Measurements from ENCODE around the gene GLS2. TPM values are rescaled to one million over a fixed set of nuclear protein-coding genes. Genes with fewer than 3 reads are reported as not detected.
"Not testable (repeated sequence)": the region's sequence is repeated elsewhere in the genome, so short reads cannot be mapped to it uniquely, and the experiment has no call there.

Gene GLS2
- total and polyA plus RNA-seq, 10 donors = 0.83 to 2.4 (median 1.7) TPM

DNA sequence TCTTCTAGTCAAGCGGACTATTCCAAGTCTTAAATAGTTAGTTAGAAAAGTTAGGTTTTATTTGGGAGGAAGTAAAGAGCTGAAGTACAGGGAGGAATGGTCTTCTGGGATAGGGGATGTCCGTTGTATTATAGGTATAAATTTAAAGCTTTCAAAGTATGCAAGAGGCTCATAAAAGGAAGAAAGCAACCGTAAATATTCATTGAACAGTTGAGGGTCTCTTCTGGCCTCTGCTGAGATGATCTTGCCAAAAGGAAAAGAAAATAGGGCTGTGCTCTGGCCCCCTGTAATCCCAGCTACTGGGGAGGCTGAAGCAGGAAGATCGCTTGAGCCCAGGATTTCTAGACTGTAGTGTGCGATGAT, 38.4 kb downstream of the GLS2 start:
- TF ChIP-seq POLR2AphosphoS5 (IDR thresholded peaks at IDR 0.05) = no peak
- TF ChIP-seq, protein P1, sequence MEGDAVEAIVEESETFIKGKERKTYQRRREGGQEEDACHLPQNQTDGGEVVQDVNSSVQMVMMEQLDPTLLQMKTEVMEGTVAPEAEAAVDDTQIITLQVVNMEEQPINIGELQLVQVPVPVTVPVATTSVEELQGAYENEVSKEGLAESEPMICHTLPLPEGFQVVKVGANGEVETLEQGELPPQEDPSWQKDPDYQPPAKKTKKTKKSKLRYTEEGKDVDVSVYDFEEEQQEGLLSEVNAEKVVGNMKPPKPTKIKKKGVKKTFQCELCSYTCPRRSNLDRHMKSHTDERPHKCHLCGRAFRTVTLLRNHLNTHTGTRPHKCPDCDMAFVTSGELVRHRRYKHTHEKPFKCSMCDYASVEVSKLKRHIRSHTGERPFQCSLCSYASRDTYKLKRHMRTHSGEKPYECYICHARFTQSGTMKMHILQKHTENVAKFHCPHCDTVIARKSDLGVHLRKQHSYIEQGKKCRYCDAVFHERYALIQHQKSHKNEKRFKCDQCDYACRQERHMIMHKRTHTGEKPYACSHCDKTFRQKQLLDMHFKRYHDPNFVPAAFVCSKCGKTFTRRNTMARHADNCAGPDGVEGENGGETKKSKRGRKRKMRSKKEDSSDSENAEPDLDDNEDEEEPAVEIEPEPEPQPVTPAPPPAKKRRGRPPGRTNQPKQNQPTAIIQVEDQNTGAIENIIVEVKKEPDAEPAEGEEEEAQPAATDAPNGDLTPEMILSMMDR (IDR thresholded peaks at IDR 0.05 in 8 of 11, conservative IDR thresholded peaks at IDR 0.05 in 3 of 11) = no peak
- TF ChIP-seq POLR2A (IDR thresholded peaks at IDR 0.05) = no peak
- peak overlapping the region; percentile 64 to 92 (median 88) for H3K27ac ChIP-seq
- peak overlapping the region; percentile 74 to 99 (median 98) for H3K4me3 ChIP-seq
- H3K36me3 ChIP-seq = no peaks in the 10 kb centered on the region
- H3K9me3 ChIP-seq = no peaks in the 10 kb centered on the region
- no peaks in the 10 kb centered on the region for H3K27me3 ChIP-seq (replicated peaks in 1 of 7)
- peaks cover 4 to 31% (median 19%) of the 10 kb centered on the region in 6 donors for H3K4me1 ChIP-seq
- intact Hi-C loops (cut with DNase I; ENCODE audit: low total_unique reads) = loop anchor here (10.0 kb wide), 1 partner anchor 85 kb away; the partner anchor contains the start of genes APOF and STAT2
- no peak for DNase-seq
- WGBS, 5 donors = 26 to 33% (median 28%) methylated on average over 5 of the region's 5 CpGs

DNA sequence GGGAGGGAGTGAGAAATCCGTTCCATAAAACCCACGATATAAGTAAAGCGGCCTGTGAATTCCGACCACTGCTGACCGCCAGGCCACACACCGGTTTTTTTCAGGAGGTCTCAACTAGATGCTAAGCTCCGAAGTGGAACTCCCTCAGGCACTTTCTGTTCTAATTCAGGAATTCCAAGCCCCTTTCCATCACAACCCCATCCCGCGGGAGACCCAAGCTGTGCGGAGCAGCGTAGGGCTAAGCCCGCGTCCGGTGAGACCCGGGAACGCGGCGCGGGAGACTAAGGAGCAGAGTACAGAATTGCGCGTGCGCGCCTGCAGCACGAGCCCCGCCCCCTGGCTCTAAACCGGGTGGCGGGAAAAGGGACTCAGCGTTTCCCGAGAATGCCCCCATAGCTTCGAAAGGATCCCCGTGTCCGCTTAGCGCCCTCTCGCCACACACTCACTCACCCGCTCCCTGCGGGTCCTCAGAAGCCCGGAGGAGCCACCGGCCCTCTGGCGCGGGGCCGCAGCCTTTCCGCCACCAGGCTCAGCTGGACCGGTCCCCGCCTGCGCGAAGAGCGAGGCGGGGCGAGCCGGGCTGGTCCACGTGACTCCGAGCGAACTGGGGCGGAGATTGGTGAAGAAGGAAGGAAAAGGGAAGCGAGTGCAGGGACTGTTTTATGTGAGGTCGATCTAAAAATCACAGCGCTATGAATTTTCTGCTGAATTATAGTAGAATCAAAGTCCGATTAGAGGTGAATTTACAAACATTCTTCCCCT, 38.9 kb downstream of the GLS2 start, which contains the start of gene TIMELESS:
Gene TIMELESS (minus strand): TSS at position 567 of the 762 bp plus-strand sequence. CDS start 15,256 bp downstream, outside the sequence.
- intact Hi-C loops (cut with DNase I; ENCODE audit: low total_unique reads) = loop anchor here (10.0 kb wide), 1 partner anchor 84 kb away; the partner anchor contains the start of genes APOF and STAT2
- Histone ChIP-seq H3K36me3 (no peaks in the 10 kb centered on the region), H3K4me3 (peak within 1 kb of the TSS; percentile 74 to 99 (median 98)), H3K9me3 (no peaks in the 10 kb centered on the region), H3K4me1 (peaks cover 4 to 31% (median 19%) of the 10 kb centered on the region in 6 donors), H3K27ac (peak within 1 kb of the TSS; percentile 64 to 92 (median 88)), H3K27me3 (replicated peaks in 1 of 7) (no peaks in the 10 kb centered on the region)
- peak; percentile 98 for DNase-seq
- 0 to 1% (median 0%) methylated on average over 49 to 58 of the region's 58 CpGs for WGBS, 5 donors
- TF ChIP-seq POLR2AphosphoS5 (IDR thresholded peaks at IDR 0.05) = peak; percentile 90 to 95 (median 94)
- TF ChIP-seq, protein P1 (IDR thresholded peaks at IDR 0.05 in 8 of 11, conservative IDR thresholded peaks at IDR 0.05 in 3 of 11) = peak in 4 of 11 experiments; percentile 31 to 55 (median 40)
- peak in 2 of 3 donors; percentile 18 to 68 for TF ChIP-seq POLR2A (IDR thresholded peaks at IDR 0.05)

DNA sequence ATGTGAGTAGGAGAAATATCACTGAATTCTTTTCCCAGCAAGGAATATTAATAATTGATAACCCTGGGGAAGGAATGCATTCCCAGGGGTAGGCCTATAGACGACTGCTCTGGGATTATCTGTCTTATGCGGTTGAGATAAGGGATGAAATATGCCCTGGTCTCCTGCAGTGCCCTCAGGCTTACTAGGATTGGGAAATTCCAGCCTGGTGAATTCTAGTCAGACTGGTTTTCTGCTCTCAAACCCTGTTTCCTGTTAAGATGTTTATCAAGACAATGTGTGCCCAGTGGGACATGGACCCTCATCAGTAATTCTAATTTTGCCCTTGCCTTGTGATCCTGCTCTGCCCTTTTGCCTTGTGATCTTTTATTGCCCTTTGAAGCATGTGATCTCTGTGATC, 44.8 kb downstream of the GLS2 start:
- peaks cover 1 to 14% (median 7%) of the 10 kb centered on the region in 6 donors for H3K4me1 ChIP-seq
- not testable (repeated sequence) for H3K4me3 ChIP-seq; DNase-seq; H3K27me3 ChIP-seq (replicated peaks in 1 of 7); H3K27ac ChIP-seq; H3K36me3 ChIP-seq
- WGBS, 5 donors = 81 to 97% (median 94%) methylated on average over 2 of the region's 2 CpGs
- peaks cover 0 to 12% (median 4%) of the 10 kb centered on the region in 8 donors for H3K9me3 ChIP-seq
- intact Hi-C loops (cut with DNase I; ENCODE audit: low total_unique reads) = loop anchor here (10.0 kb wide), 1 partner anchor 78 kb away; the partner anchor contains the start of genes APOF and STAT2

DNA sequence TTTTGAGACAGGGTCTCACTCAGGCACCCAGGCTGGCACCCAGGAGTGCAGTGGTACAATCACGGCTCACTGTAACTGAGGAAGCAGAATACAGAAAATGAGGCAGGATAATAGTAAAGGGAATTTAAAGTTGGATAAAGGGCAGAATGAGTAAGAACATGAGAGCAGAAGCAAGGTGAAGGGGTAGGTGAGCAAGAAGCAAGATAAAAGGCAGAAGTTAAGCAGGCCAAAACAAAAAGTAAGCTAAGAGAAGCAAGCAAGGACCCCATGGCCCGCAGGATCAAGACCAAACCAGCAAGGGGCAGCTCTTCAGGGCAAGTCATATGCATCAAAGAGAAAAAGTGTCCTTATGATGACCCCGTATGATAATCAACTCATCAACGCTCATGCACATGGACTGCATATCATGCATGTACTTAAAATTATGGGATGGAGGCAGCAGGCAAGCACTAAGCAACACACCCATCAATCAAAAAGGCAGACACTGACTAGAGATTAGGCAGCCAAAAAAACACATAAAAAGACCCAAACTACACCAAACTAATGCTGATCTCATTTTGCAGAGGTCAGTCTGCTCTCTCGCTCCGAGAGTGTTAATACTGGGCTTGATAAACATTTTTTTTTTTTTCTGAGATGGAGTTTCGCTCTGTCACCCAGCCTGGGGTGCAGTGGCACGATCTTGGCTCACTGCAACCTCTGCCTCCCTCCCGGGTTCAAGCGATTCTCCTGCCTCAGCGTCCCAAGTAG, 50.4 kb downstream of the GLS2 start:
- no peak overlapping the region for H3K27ac ChIP-seq
- 91 to 94% (median 93%) methylated on average over 11 of the region's 11 CpGs for WGBS, 5 donors
- no peaks in the 10 kb centered on the region for H3K9me3 ChIP-seq
- no peak for DNase-seq
- peaks cover 0 to 15% (median 10%) of the 10 kb centered on the region in 6 donors for H3K36me3 ChIP-seq
- intact Hi-C loops (cut with DNase I; ENCODE audit: low total_unique reads) = no loop called here
- TF ChIP-seq POLR2A (IDR thresholded peaks at IDR 0.05) = no peak
- TF ChIP-seq, protein P1 (IDR thresholded peaks at IDR 0.05 in 8 of 11, conservative IDR thresholded peaks at IDR 0.05 in 3 of 11) = no peak
- no peak for TF ChIP-seq POLR2AphosphoS5 (IDR thresholded peaks at IDR 0.05)
- H3K27me3 ChIP-seq (replicated peaks in 1 of 7) = no peaks in the 10 kb centered on the region
- H3K4me1 ChIP-seq = no peaks in the 10 kb centered on the region
- no peak overlapping the region for H3K4me3 ChIP-seq
